GM21367 (cell line): ENCODE results near the gene DUSP16.
"Not testable (repeated sequence)": the region's sequence is repeated elsewhere in the genome, so short reads cannot be mapped to it uniquely, and the experiment has no call there.

Experiments used
- ATAC-seq: cut with Tn5 transposase; IDR thresholded peaks from one replicate; pipeline ENCODE4 v1.9.1; 2021; ENCODE audit not compliant: unreplicated experiment

The DUSP16 gene

GRCh38 chr12:12548713-12549112 lies 13.9 kb downstream of the DUSP16 start:
- ATAC-seq, result no peak

GRCh38 chr12:12546314-12546772 lies 16.3 kb downstream of the DUSP16 start:
- ATAC-seq, result no peak

- no peak for ATAC-seq
Measured at GRCh38 chr12:12543959-12544358, 18.7 kb downstream of the DUSP16 start.

GRCh38 chr12:12542964-12543363 lies 19.7 kb downstream of the DUSP16 start:
- ATAC-seq, result no peak

- ATAC-seq, result no peak
Measured at GRCh38 chr12:12542286-12542685, 20.4 kb downstream of the DUSP16 start.

- ATAC-seq, result no peak
Measured at GRCh38 chr12:12541782-12542181, 20.9 kb downstream of the DUSP16 start.

GRCh38 chr12:12540261-12541013 lies 22.2 kb downstream of the DUSP16 start:
- ATAC-seq, result no peak

- no peak for ATAC-seq
Measured at GRCh38 chr12:12539028-12539810, 23.4 kb downstream of the DUSP16 start.

GRCh38 chr12:12538535-12538934 lies 24.1 kb downstream of the DUSP16 start:
- no peak for ATAC-seq

- no peak for ATAC-seq
Measured at GRCh38 chr12:12537421-12537820, 25.2 kb downstream of the DUSP16 start.

- no peak for ATAC-seq
Measured at GRCh38 chr12:12534975-12535374, 27.7 kb downstream of the DUSP16 start.

- no peak for ATAC-seq
Measured at GRCh38 chr12:12534166-12534866, 28.3 kb downstream of the DUSP16 start.

- no peak for ATAC-seq
Measured at GRCh38 chr12:12533238-12533829, 29.3 kb downstream of the DUSP16 start.

GRCh38 chr12:12531194-12531593 lies 31.5 kb downstream of the DUSP16 start:
- no peak for ATAC-seq

GRCh38 chr12:12529783-12530421 lies 32.8 kb downstream of the DUSP16 start:
- no peak for ATAC-seq

- no peak for ATAC-seq
Measured at GRCh38 chr12:12528361-12529270, 34.0 kb downstream of the DUSP16 start.

GRCh38 chr12:12527820-12528296 lies 34.8 kb downstream of the DUSP16 start:
- no peak for ATAC-seq

- no peak for ATAC-seq
Measured at GRCh38 chr12:12524128-12524527, 38.5 kb downstream of the DUSP16 start.

GRCh38 chr12:12523229-12523628 lies 39.4 kb downstream of the DUSP16 start:
- no peak for ATAC-seq

- ATAC-seq, result not testable (repeated sequence)
Measured at GRCh38 chr12:12522657-12523056, 40.0 kb downstream of the DUSP16 start.
